Neural cell (in vitro differentiated cells): ENCODE measurements around the gene CILP2.

ENCODE experiments used
- CTCF ChIP-seq: fragments of 450-650 bp; IDR thresholded peaks from 2 replicates; pipeline ENCODE4 v1.5.1; 2014; ENCODE audit warnings: antibody characterized with exemption, mild to moderate bottlenecking, moderate library complexity; ENCODE audit not compliant: poor library complexity, severe bottlenecking
- EZH2 ChIP-seq: fragments of 200-600, 300-800 bp; shearing (Covaris generic), sonication (generic); IDR thresholded peaks from 2 replicates; pipeline ENCODE4 v1.6.1; 2014; ENCODE audit warnings: antibody characterized with exemption, low read length, borderline replicate concordance, mild to moderate bottlenecking; ENCODE audit not compliant: insufficient read depth, poor library complexity, severe bottlenecking
- MXI1 ChIP-seq: fragments of 450-650 bp; conservative IDR thresholded peaks from 2 replicates; pipeline ENCODE4 v1.6.1; 2014; ENCODE audit warnings: antibody characterized with exemption, mild to moderate bottlenecking; ENCODE audit not compliant: poor library complexity, severe bottlenecking
- RAD21 ChIP-seq: fragments of 450-650 bp; conservative IDR thresholded peaks from 2 replicates; pipeline ENCODE4 v1.6.1; 2014; ENCODE audit warnings: antibody characterized with exemption, mild to moderate bottlenecking, moderate library complexity
- SMC3 ChIP-seq: fragments of 450-650 bp; conservative IDR thresholded peaks from 2 replicates; pipeline ENCODE4 v1.6.1; 2014; ENCODE audit warnings: antibody characterized with exemption, mild to moderate bottlenecking, moderate library complexity; ENCODE audit not compliant: poor library complexity
- TAF1 ChIP-seq: IDR thresholded peaks from 2 replicates; pipeline ENCODE4 v1.6.1; 2012; ENCODE audit warnings: low read depth

- TF ChIP-seq CTCF (no peak), RAD21 (no peak), TAF1 (no peak), SMC3 (no peak), MXI1 (no peak), EZH2 (no peak)
These were observed 41.7 kb downstream of the CILP2 start for GRCh38 chr19:19579533-19580361.
